Measurements from ENCODE around the gene SCO2. TPM values are rescaled to one million over a fixed set of nuclear protein-coding genes. Genes with fewer than 3 reads are reported as not detected.

SCO2 gene
- total and polyA plus RNA-seq, 9 of the 15 experiments (the other 6 are each of a cell fraction or from before 2014, with no cell fraction given): 0.34 to 4.0 (median 1.1) TPM; not detected in 3

DNA sequence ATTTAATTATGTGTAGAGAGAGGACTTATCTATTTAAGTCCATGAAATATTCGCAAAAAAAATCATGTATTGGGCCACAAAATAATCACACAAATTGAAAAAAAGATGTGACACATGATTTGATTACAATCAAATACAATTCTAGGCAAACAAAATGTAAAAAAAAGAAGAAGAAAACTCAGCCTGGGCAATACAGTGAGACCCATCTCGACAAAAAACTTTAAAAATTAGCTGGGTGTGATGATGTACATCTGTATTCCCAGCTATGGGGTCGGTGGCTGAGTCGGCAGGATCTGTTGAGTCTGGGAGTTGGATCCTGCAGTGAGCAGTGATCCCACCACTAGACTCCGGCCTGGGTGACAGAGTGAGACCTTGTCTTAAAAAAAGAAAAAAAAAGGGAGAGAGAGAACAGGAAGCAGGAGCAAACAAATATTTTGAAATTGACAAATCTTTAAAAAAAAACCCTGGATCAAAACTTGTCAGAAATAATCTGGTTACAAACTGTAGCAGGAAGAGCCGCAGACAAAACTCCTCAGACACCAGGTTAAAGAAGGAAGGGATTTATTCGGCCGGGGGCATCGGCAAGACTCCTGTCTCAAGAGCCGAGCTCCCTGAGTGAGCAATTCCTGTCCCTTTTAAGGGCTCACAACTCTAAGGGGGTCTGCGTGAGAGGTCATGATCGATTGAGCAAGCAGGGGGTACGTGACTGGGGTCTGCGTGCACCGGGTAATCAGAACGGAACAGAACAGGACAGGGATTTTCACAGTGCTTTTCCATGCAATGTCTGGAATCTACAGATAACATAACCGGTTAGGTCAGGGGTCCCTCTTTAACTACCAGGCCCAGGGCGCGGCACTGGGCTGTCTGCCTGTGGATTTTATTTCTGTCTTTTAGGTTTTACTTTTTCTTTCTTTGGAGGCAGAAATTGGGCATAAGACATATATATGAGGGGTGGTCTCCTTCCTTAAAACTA, 7.7 kb upstream of the SCO2 start (continued):
- TF ChIP-seq ATF4 (CRISPR knock-in tag; IDR thresholded peaks at IDR 0.05): no peak

DNA sequence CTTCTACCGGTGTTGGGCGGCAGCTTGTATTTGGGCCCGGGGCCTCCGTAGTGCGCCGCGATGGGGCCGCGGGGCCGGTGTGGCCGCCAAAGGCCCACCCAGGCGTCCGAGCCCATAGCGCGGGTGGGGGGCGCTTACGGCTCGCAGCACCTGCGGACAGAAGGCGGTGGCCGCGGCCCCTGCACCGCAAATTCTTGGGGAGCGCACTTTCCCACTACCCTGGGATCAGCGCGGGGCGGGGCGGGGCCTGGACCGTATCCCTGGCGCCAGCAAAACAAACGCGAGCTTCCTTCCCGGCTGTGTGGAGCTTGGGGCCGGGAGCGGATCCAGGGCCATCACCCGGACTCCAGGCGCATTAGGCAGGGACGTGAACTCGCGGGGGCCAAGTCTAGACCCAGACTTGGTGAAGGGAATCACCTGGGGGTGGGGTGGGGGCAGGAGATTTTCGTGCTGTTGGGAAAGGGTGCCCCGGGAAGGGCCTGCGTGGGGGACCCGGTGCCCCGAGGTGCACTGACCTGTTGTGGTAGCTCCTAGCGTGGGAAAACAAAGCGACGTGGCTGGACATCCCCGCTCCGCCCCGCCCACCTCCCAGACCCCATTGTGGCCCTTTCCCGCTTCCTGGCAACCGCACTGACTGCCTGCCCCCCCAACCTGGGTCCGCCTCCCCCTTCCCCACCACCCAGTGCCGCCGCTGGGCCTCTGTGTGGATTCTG, 6.7 kb upstream of the SCO2 start:
- POLR2A ChIA-PET: interaction anchor here (0.8 kb wide), 1 partner anchor 16 kb away, joined by 3 read pairs; no protein-coding TSS in a partner anchor
- H2AFZ ChIP-seq (ENCODE audit: low read depth, low read length): no peak overlapping the region
- H3K9ac ChIP-seq (ENCODE audit: insufficient read depth in 1 of 2, low read depth in 2 of 2, low read length in 2 of 2): no peak overlapping the region
- peak; percentile 51 for TF ChIP-seq PCBP1 (IDR thresholded peaks at IDR 0.05; ENCODE audit: low read depth, low read length, poor library complexity, severe bottlenecking)
- 0 out of 2 replicates have a peak, but pooled peaks have one; percentile 16 for TF ChIP-seq POLR2G (IDR thresholded peaks at IDR 0.05; ENCODE audit: low read depth, low read length)
- no peak for TF ChIP-seq CXXC5 (CRISPR knock-in tag; IDR thresholded peaks at IDR 0.05)
- TF ChIP-seq TAF15 (IDR thresholded peaks at IDR 0.05; ENCODE audit: low read depth, low read length): no peak
- peak; percentile 64 for TF ChIP-seq ZBTB33 (CRISPR knock-in tag; IDR thresholded peaks at IDR 0.05)
- TF ChIP-seq TBL1XR1 (IDR thresholded peaks at IDR 0.05; ENCODE audit: low read length in 2 of 2): no peak
- TF ChIP-seq FOXM1 (IDR thresholded peaks at IDR 0.05; ENCODE audit: low read depth): no peak
- no peak for TF ChIP-seq FOXM1 (CRISPR knock-in tag; IDR thresholded peaks at IDR 0.05; ENCODE audit: low read depth)
- no peak for TF ChIP-seq ZNF347 (CRISPR knock-in tag; IDR thresholded peaks at IDR 0.05; ENCODE audit: low read depth)
- no peak for TF ChIP-seq CTCFL (IDR thresholded peaks at IDR 0.05; ENCODE audit: borderline replicate concordance, insufficient read depth, low read depth, low read length, poor library complexity, severe bottlenecking)
- TF ChIP-seq CREB1 (IDR thresholded peaks at IDR 0.05): no peak
- TF ChIP-seq CREB1 (CRISPR knock-in tag; IDR thresholded peaks at IDR 0.05): no peak

More for the DNA sequence above, 6.7 kb upstream of the SCO2 start:
- Histone ChIP-seq H3K79me2 (ENCODE audit: control insufficient read depth, insufficient read depth, low read length) (peaks cover 2% of the 10 kb centered on the region; the same call in 1 of the 3 replicates), H3K9me3 (replicated peaks; ENCODE audit: control insufficient read depth, insufficient read depth, low read depth, low read length) (0 out of 2 replicates have a peak, but pooled peaks cover 2% of the 10 kb centered on the region), H3K27ac (ENCODE audit: extremely low read depth, low read depth, low read length) (no peak overlapping the region), H3K36me3 (ENCODE audit: control insufficient read depth, insufficient read depth, low read length) (no peaks in the 10 kb centered on the region), H3K4me3 (no peak overlapping the region), H3K4me2 (ENCODE audit: insufficient read depth, low read length) (no peak overlapping the region), H3K9me1 (ENCODE audit: control insufficient read depth, insufficient read depth, low read length) (no peaks in the 10 kb centered on the region), H3K4me1 (replicated peaks in 1 of 2; ENCODE audit: control insufficient read depth in 2 of 2, insufficient read depth in 2 of 2, low read length in 2 of 2) (peaks cover 12 to 40% of the 10 kb centered on the region in 2 experiments; a peak in 4 of 5 replicates), H3K27me3 (ENCODE audit: control insufficient read depth in 2 of 2, insufficient read depth in 2 of 2, low read length in 2 of 2) (no peaks in the 10 kb centered on the region), H4K20me1 (replicated peaks; ENCODE audit: control insufficient read depth, insufficient read depth, low read length) (no peaks in the 10 kb centered on the region)
- intact Hi-C loops (cut with micrococcal nuclease) (no loop called here), in situ Hi-C loops (cut with MboI) (no loop called here)
- 88% methylated on average over 3 of the region's 56 CpGs for WGBS (ENCODE audit: insufficient coverage, low coverage, missing lambda C conversion rate)
- CTCF ChIA-PET (ENCODE audit: low intra/inter-chr PET ratio): no interaction called here
- BruUV-seq (replicated peaks): no TSS peak
- FAIRE-seq (no peak), DNase-seq (ENCODE audit: extremely low read depth in 1 of 4, low spot score in 3 of 4) (no peak), ATAC-seq (no peak)
